ENCODE data around the gene STOX2. TPM values are rescaled to one million over a fixed set of nuclear protein-coding genes. Genes with fewer than 3 reads are reported as not detected.

STOX2 gene
- total RNA-seq, 1 donor from 2014 or later, result 10.0 TPM

GRCh38 chr4:184067931-184068554, 162.9 kb downstream of the STOX2 start:
- no peak for DNase-seq (ENCODE audit: low read depth in 2 of 2)

Other genes starting within 250 kb of the STOX2 start
- gene RWDD4, start 246.1 kb upstream of the STOX2 start, total RNA-seq, result 9.7 and 10.5 TPM in 2 replicates
- gene TRAPPC11, start 246.0 kb upstream of the STOX2 start, total RNA-seq, result 24.0 and 26.6 TPM in 2 replicates